ENCODE measurements around the gene SHLD2. TPM values are rescaled to one million over a fixed set of nuclear protein-coding genes. Genes with fewer than 3 reads are reported as not detected.
"Not testable (repeated sequence)": the region's sequence is repeated elsewhere in the genome, so short reads cannot be mapped to it uniquely, and the experiment has no call there.

The SHLD2 gene
- total RNA-seq, 1 donor from 2014 or later: 8.4 TPM

GRCh38 chr10:87187573-87187972 is 92.6 kb downstream of the SHLD2 start:
- H3K9me3 ChIP-seq (replicated peaks); H3K4me3 ChIP-seq; H3K27me3 ChIP-seq (ENCODE audit: low read depth); H3K4me1 ChIP-seq; H3K27ac ChIP-seq (replicated peaks); intact Hi-C loops (cut with micrococcal nuclease); DNase-seq: not testable (repeated sequence)
- peaks cover 34% of the 10 kb centered on the region for H3K36me3 ChIP-seq

- H3K36me3 ChIP-seq: peaks cover 28% of the 10 kb centered on the region
- H3K9me3 ChIP-seq (replicated peaks); DNase-seq; H3K27me3 ChIP-seq (ENCODE audit: low read depth); H3K4me3 ChIP-seq; intact Hi-C loops (cut with micrococcal nuclease); H3K27ac ChIP-seq (replicated peaks); H3K4me1 ChIP-seq: not testable (repeated sequence)
These were observed 96.8 kb downstream of the SHLD2 start for GRCh38 chr10:87191841-87192240.

GRCh38 chr10:87200924-87201323 is 105.9 kb downstream of the SHLD2 start:
- peak overlapping the region; percentile 44 for H3K27ac ChIP-seq (replicated peaks)
- not testable (repeated sequence) for H3K27me3 ChIP-seq (ENCODE audit: low read depth)

GRCh38 chr10:87204801-87205200 is 109.8 kb downstream of the SHLD2 start:
- DNase-seq; H3K4me3 ChIP-seq; H3K4me1 ChIP-seq; H3K9me3 ChIP-seq (replicated peaks); H3K36me3 ChIP-seq; intact Hi-C loops (cut with micrococcal nuclease); H3K27me3 ChIP-seq (ENCODE audit: low read depth): not testable (repeated sequence)
- H3K27ac ChIP-seq (replicated peaks): peak overlapping the region; percentile 78

More at GRCh38 chr10:87200924-87201323, 105.9 kb downstream of the SHLD2 start:
- DNase-seq; H3K9me3 ChIP-seq (replicated peaks); intact Hi-C loops (cut with micrococcal nuclease); H3K36me3 ChIP-seq; H3K4me1 ChIP-seq: not testable (repeated sequence)
- peak overlapping the region; percentile 40 for H3K4me3 ChIP-seq

GRCh38 chr10:87206922-87207321 is 111.9 kb downstream of the SHLD2 start:
- intact Hi-C loops (cut with micrococcal nuclease); H3K27me3 ChIP-seq (ENCODE audit: low read depth); H3K36me3 ChIP-seq; H3K4me3 ChIP-seq; H3K4me1 ChIP-seq; DNase-seq; H3K9me3 ChIP-seq (replicated peaks): not testable (repeated sequence)
- peak overlapping the region; percentile 42 for H3K27ac ChIP-seq (replicated peaks)

GRCh38 chr10:87210309-87210708 is 115.3 kb downstream of the SHLD2 start:
- H3K4me3 ChIP-seq; H3K27ac ChIP-seq (replicated peaks); intact Hi-C loops (cut with micrococcal nuclease); DNase-seq; H3K9me3 ChIP-seq (replicated peaks); H3K36me3 ChIP-seq; H3K27me3 ChIP-seq (ENCODE audit: low read depth): not testable (repeated sequence)
- H3K4me1 ChIP-seq: peaks cover 15% of the 10 kb centered on the region

GRCh38 chr10:87211848-87212247 is 116.8 kb downstream of the SHLD2 start:
- H3K9me3 ChIP-seq (replicated peaks); H3K4me3 ChIP-seq; H3K36me3 ChIP-seq; DNase-seq; H3K27ac ChIP-seq (replicated peaks); intact Hi-C loops (cut with micrococcal nuclease); H3K27me3 ChIP-seq (ENCODE audit: low read depth): not testable (repeated sequence)
- H3K4me1 ChIP-seq: peaks cover 15% of the 10 kb centered on the region

- H3K4me3 ChIP-seq; H3K36me3 ChIP-seq; H3K27me3 ChIP-seq (ENCODE audit: low read depth); H3K9me3 ChIP-seq (replicated peaks); intact Hi-C loops (cut with micrococcal nuclease); DNase-seq: not testable (repeated sequence)
- Histone ChIP-seq H3K27ac (replicated peaks) (peak overlapping the region; percentile 82), H3K4me1 (peaks cover 11% of the 10 kb centered on the region)
These were observed 118.3 kb downstream of the SHLD2 start for GRCh38 chr10:87213150-87213765.

GRCh38 chr10:87213806-87214205 is 118.8 kb downstream of the SHLD2 start:
- H3K36me3 ChIP-seq; H3K4me3 ChIP-seq; H3K9me3 ChIP-seq (replicated peaks); intact Hi-C loops (cut with micrococcal nuclease); H3K27me3 ChIP-seq (ENCODE audit: low read depth): not testable (repeated sequence)
- H3K4me1 ChIP-seq: peaks cover 11% of the 10 kb centered on the region
- H3K27ac ChIP-seq (replicated peaks): peak overlapping the region; percentile 82
- DNase-seq: peak; percentile 66

GRCh38 chr10:87216120-87216519 is 121.1 kb downstream of the SHLD2 start:
- peaks cover 11% of the 10 kb centered on the region for H3K4me1 ChIP-seq

GRCh38 chr10:87219370-87219769 is 124.4 kb downstream of the SHLD2 start:
- DNase-seq; intact Hi-C loops (cut with micrococcal nuclease); H3K4me1 ChIP-seq; H3K4me3 ChIP-seq; H3K27me3 ChIP-seq (ENCODE audit: low read depth); H3K36me3 ChIP-seq; H3K9me3 ChIP-seq (replicated peaks); H3K27ac ChIP-seq (replicated peaks): not testable (repeated sequence)

More at GRCh38 chr10:87216120-87216519, 121.1 kb downstream of the SHLD2 start:
- H3K27ac ChIP-seq (replicated peaks): peak overlapping the region; percentile 38
- H3K9me3 ChIP-seq (replicated peaks); H3K36me3 ChIP-seq; H3K27me3 ChIP-seq (ENCODE audit: low read depth); intact Hi-C loops (cut with micrococcal nuclease); H3K4me3 ChIP-seq: not testable (repeated sequence)
- DNase-seq: peak; percentile 35

- not testable (repeated sequence) for DNase-seq; H3K27ac ChIP-seq (replicated peaks)
These were observed 127.8 kb downstream of the SHLD2 start for GRCh38 chr10:87222789-87223188.

GRCh38 chr10:87225148-87225547 is 130.1 kb downstream of the SHLD2 start, which contains the start of gene NUTM2A:
Gene NUTM2A, plus strand, starts transcription at chr10:87225448. Its CDS starts 383 bp downstream, at chr10:87225831.
- H3K27ac ChIP-seq (replicated peaks); H3K4me1 ChIP-seq; intact Hi-C loops (cut with micrococcal nuclease); DNase-seq; H3K36me3 ChIP-seq; H3K9me3 ChIP-seq (replicated peaks); H3K27me3 ChIP-seq (ENCODE audit: low read depth); H3K4me3 ChIP-seq: not testable (repeated sequence)

More at GRCh38 chr10:87222789-87223188, 127.8 kb downstream of the SHLD2 start:
- intact Hi-C loops (cut with micrococcal nuclease); H3K36me3 ChIP-seq; H3K4me3 ChIP-seq; H3K27me3 ChIP-seq (ENCODE audit: low read depth); H3K4me1 ChIP-seq; H3K9me3 ChIP-seq (replicated peaks): not testable (repeated sequence)

- H3K27me3 ChIP-seq (ENCODE audit: low read depth); H3K27ac ChIP-seq (replicated peaks); DNase-seq; H3K9me3 ChIP-seq (replicated peaks); H3K4me1 ChIP-seq; intact Hi-C loops (cut with micrococcal nuclease); H3K36me3 ChIP-seq; H3K4me3 ChIP-seq: not testable (repeated sequence)
These were observed 133.2 kb downstream of the SHLD2 start for GRCh38 chr10:87228247-87228646.
